Activated naive CD8-positive, alpha-beta T cell treated with anti-CD3 and anti-CD28 coated beads, Interleukin-2, amount 50 U/mL, for 24 hours (primary cell): ENCODE data around the gene SIGLEC12.
A peak's percentile ranks its signal among the peaks of the same experiment; 100 is the strongest.
"Not testable (repeated sequence)": the region's sequence is repeated elsewhere in the genome, so short reads cannot be mapped to it uniquely, and the experiment has no call there.

Experiments
- ATAC-seq: fragments of 150-1000 bp; cut with Tn5 transposase; one replicate; pipeline ENCODE4 v1.10.0; 2021
- DNase-seq: peaks from one replicate; pipeline ENCODE4 v3.0.0; 2021
- H3K27ac Mint-ChIP-seq: one replicate; pipeline ENCODE4 v1.8.0; 2021; ENCODE audit warnings: mild to moderate bottlenecking, mixed read lengths
- H3K27me3 Mint-ChIP-seq: one replicate; pipeline ENCODE4 v1.8.0; 2021; ENCODE audit warnings: mixed read lengths
- H3K36me3 Mint-ChIP-seq: one replicate; pipeline ENCODE4 v1.8.0; 2021; ENCODE audit warnings: low read depth, mixed read lengths
- H3K4me1 Mint-ChIP-seq: one replicate; pipeline ENCODE4 v1.8.0; 2021; ENCODE audit warnings: mixed read lengths
- H3K4me3 Mint-ChIP-seq: one replicate; pipeline ENCODE4 v1.8.0; 2021; ENCODE audit warnings: mild to moderate bottlenecking, moderate library complexity, mixed read lengths
- H3K9me3 Mint-ChIP-seq: one replicate; pipeline ENCODE4 v1.8.0; 2021; ENCODE audit warnings: mixed read lengths

SIGLEC12 gene

GRCh38 chr19:51462681-51463080, 38.9 kb downstream of the SIGLEC12 start:
- Mint-ChIP-seq H3K27ac (no peak overlapping the region), H3K9me3 (no peaks in the 10 kb centered on the region), H3K27me3 (peaks cover 43% of the 10 kb centered on the region), H3K4me3 (no peak overlapping the region), H3K36me3 (no peaks in the 10 kb centered on the region), H3K4me1 (peaks cover 37% of the 10 kb centered on the region)
- ATAC-seq (no peak), DNase-seq (no peak)

GRCh38 chr19:51462276-51462675, 39.3 kb downstream of the SIGLEC12 start:
- Mint-ChIP-seq H3K27ac (no peak overlapping the region), H3K4me3 (no peak overlapping the region)

GRCh38 chr19:51461723-51462161, 39.9 kb downstream of the SIGLEC12 start:
- H3K27ac Mint-ChIP-seq, result no peak overlapping the region
- H3K27me3 Mint-ChIP-seq, result peaks cover 35% of the 10 kb centered on the region
- no peaks in the 10 kb centered on the region for H3K9me3 Mint-ChIP-seq
- no peak overlapping the region for H3K4me3 Mint-ChIP-seq
- H3K36me3 Mint-ChIP-seq, result no peaks in the 10 kb centered on the region
- ATAC-seq (no peak), DNase-seq (no peak)
- H3K4me1 Mint-ChIP-seq, result peaks cover 31% of the 10 kb centered on the region

More at GRCh38 chr19:51462276-51462675, 39.3 kb downstream of the SIGLEC12 start:
- Mint-ChIP-seq H3K9me3 (no peaks in the 10 kb centered on the region), H3K27me3 (peaks cover 39% of the 10 kb centered on the region), H3K36me3 (no peaks in the 10 kb centered on the region), H3K4me1 (peaks cover 34% of the 10 kb centered on the region)
- DNase-seq (no peak), ATAC-seq (no peak)

GRCh38 chr19:51460164-51460992, 41.2 kb downstream of the SIGLEC12 start:
- no peaks in the 10 kb centered on the region for H3K9me3 Mint-ChIP-seq
- no peak for DNase-seq
- no peak overlapping the region for H3K4me3 Mint-ChIP-seq

GRCh38 chr19:51458899-51459505, 42.6 kb downstream of the SIGLEC12 start:
- H3K27me3 Mint-ChIP-seq, result peaks cover 20% of the 10 kb centered on the region
- H3K27ac Mint-ChIP-seq, result no peak overlapping the region
- DNase-seq (no peak), ATAC-seq (no peak)
- H3K9me3 Mint-ChIP-seq, result no peaks in the 10 kb centered on the region
- H3K4me3 Mint-ChIP-seq, result no peak overlapping the region
- H3K36me3 Mint-ChIP-seq, result no peaks in the 10 kb centered on the region
- H3K4me1 Mint-ChIP-seq, result peaks cover 16% of the 10 kb centered on the region

More at GRCh38 chr19:51460164-51460992, 41.2 kb downstream of the SIGLEC12 start:
- Mint-ChIP-seq H3K4me1 (peaks cover 20% of the 10 kb centered on the region), H3K27me3 (peaks cover 29% of the 10 kb centered on the region), H3K27ac (no peak overlapping the region), H3K36me3 (no peaks in the 10 kb centered on the region)
- ATAC-seq, result no peak

GRCh38 chr19:51458051-51458645, 43.5 kb downstream of the SIGLEC12 start, which contains the start of gene SIGLEC8:
SIGLEC8 (minus strand) TSS chr19:51458454; CDS start chr19:51458387, 67 bp downstream.
- Mint-ChIP-seq H3K36me3 (no peaks in the 10 kb centered on the region), H3K9me3 (no peaks in the 10 kb centered on the region), H3K4me3 (no peak within 1 kb of the TSS), H3K27me3 (peaks cover 19% of the 10 kb centered on the region), H3K27ac (no peak within 1 kb of the TSS), H3K4me1 (peaks cover 11% of the 10 kb centered on the region)
- DNase-seq (no peak), ATAC-seq (no peak)

- no peak for ATAC-seq
- peaks cover 15% of the 10 kb centered on the region for H3K27me3 Mint-ChIP-seq
- no peak for DNase-seq
- H3K27ac Mint-ChIP-seq, result no peak overlapping the region
- no peak overlapping the region for H3K4me3 Mint-ChIP-seq
- no peaks in the 10 kb centered on the region for H3K36me3 Mint-ChIP-seq
- H3K9me3 Mint-ChIP-seq, result no peaks in the 10 kb centered on the region
- H3K4me1 Mint-ChIP-seq, result peaks cover 7% of the 10 kb centered on the region
Measured at GRCh38 chr19:51457351-51458013, 44.1 kb downstream of the SIGLEC12 start.

GRCh38 chr19:51456541-51457290, 44.9 kb downstream of the SIGLEC12 start:
- Mint-ChIP-seq H3K36me3 (no peaks in the 10 kb centered on the region), H3K27me3 (peaks cover 15% of the 10 kb centered on the region), H3K9me3 (no peaks in the 10 kb centered on the region), H3K27ac (no peak overlapping the region), H3K4me3 (no peak overlapping the region), H3K4me1 (peaks cover 7% of the 10 kb centered on the region)
- DNase-seq (no peak), ATAC-seq (no peak)

- Mint-ChIP-seq H3K27me3 (peaks cover 4% of the 10 kb centered on the region), H3K4me3 (no peak overlapping the region), H3K4me1 (peaks cover 42% of the 10 kb centered on the region), H3K27ac (peak overlapping the region; percentile 55), H3K9me3 (peaks cover 29% of the 10 kb centered on the region), H3K36me3 (peaks cover 28% of the 10 kb centered on the region)
- DNase-seq (no peak), ATAC-seq (no peak)
Measured at GRCh38 chr19:51450730-51451307, 50.8 kb downstream of the SIGLEC12 start.

GRCh38 chr19:51448411-51449016, 53.1 kb downstream of the SIGLEC12 start:
- ATAC-seq (peak; percentile 84), DNase-seq (peak; percentile 65)
- peaks cover 2% of the 10 kb centered on the region for H3K27me3 Mint-ChIP-seq
- peak overlapping the region; percentile 64 for H3K4me3 Mint-ChIP-seq
- H3K9me3 Mint-ChIP-seq, result peaks cover 29% of the 10 kb centered on the region
- peak overlapping the region; percentile 88 for H3K27ac Mint-ChIP-seq
- H3K36me3 Mint-ChIP-seq, result peaks cover 32% of the 10 kb centered on the region
- peaks cover 53% of the 10 kb centered on the region for H3K4me1 Mint-ChIP-seq

- DNase-seq, result no peak
- Mint-ChIP-seq H3K27me3 (peaks cover 1% of the 10 kb centered on the region), H3K36me3 (peaks cover 33% of the 10 kb centered on the region), H3K9me3 (peaks cover 31% of the 10 kb centered on the region), H3K4me3 (peak overlapping the region; percentile 64), H3K27ac (peak overlapping the region; percentile 88), H3K4me1 (peaks cover 58% of the 10 kb centered on the region)
- peak; percentile 26 for ATAC-seq
Measured at GRCh38 chr19:51448011-51448410, 53.6 kb downstream of the SIGLEC12 start.

- DNase-seq, ATAC-seq, H3K27me3 Mint-ChIP-seq, H3K4me3 Mint-ChIP-seq: not testable (repeated sequence)
- Mint-ChIP-seq H3K36me3 (peaks cover 33% of the 10 kb centered on the region), H3K27ac (peak overlapping the region; percentile 88), H3K9me3 (peaks cover 33% of the 10 kb centered on the region), H3K4me1 (peaks cover 63% of the 10 kb centered on the region)
Measured at GRCh38 chr19:51447510-51447909, 54.1 kb downstream of the SIGLEC12 start.
